Right hindlimb (tissue), 1 donor: ENCODE measurements around the gene BMP6.
A peak's percentile ranks its signal among the peaks of the same experiment; 100 is the strongest.

Experiments
- DNase-seq: peaks from one replicate; pipeline ENCODE4 v3.0.0-alpha.2; 2018

Gene BMP6

DNA sequence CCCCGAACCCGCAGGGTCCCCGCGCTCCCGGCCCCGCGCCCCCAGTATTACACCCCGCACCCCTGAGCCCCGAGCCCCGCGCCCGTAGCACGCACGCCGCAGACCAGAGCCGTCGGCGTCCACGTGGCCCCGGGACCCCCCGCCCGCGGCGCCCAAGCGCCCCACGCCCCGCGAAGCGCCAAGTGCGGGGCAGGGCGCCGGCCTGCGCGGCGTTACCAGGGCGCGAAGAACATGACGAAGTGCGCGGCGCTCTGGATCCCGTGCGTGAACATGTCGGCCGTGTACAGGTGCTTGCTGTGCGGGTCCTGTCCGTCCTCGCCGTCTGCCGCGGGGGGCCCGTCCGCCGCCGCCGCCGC, 184.4 kb downstream of the BMP6 start:
- no peak for DNase-seq

DNA sequence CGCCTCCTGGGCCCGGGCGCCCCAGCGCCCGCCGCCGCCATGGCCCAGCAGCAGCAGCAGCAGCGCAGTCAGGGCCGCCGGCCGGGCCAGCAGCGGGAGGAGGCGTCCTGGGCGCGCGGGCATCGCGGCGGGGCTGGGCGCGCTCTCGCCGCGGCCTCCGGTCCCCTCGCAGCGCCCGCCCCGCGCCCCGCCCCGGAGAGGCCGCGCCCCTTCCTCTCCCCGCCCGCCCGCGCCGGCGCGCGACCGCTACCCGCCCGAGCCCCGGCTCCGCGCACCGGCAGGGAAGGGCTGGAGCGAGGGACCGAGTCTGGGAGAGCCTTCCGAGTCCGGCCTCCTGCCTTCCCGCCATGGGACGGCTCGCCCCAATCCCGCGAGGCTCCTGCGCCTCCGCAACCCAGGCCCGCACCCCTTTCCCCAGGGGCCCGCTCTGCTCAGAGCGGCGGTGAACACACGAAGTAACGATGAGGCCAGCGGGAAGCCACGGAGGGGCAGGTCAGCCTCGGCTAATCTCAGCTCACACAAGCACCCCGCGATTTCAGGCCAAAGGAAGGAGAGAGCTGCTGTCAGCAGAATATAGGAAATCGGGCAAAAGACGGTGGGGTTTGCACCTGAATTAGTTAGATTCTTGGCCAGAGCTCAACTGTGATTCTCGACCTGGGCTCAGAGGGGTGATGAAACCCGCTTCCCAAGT, 184.9 kb downstream of the BMP6 start, which contains the start of gene TXNDC5:
Gene TXNDC5, minus strand, starts transcription at position 135 of the 691 bp plus-strand sequence. Its CDS starts 12 bp downstream, at position 123.
- peak; percentile 88 for DNase-seq

DNA sequence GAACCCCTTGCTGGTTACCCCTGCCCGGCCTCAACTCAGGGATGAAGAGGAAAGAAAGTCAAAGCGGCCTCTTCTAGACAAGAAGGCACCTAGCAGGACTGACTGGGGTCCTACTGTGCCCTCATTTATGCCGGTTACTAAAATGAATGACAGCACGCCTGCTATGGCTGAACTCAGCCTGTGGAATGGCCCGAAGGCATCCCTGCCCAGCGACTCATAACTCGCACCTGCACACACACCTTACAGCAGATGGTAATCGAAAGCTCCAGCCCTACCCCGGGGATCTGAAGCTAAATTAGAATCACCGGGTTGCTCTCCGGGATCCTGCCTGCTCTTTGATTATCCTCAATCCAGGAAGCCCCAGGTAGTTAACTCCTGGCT, 185.4 kb downstream of the BMP6 start:
- DNase-seq = no peak

DNA sequence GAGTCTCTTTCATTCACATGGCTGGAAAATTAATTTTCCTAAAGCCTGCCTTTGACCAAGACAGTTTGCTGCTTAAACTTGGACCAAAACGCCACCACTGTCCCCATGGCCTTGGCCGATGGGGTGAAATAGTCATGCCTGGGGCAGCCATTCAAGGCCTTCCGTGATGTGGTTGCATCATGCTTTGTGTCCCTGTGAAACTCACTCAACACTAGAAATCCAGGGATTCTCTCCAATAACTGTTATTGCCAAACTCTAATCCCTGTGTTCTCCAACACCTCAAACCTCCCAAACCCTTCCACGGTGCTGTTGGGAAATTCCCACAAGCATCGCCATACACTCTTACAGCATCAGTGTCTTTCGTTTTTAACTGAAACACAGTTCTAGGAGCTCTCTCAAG, 186.1 kb downstream of the BMP6 start:
- DNase-seq = no peak

DNA sequence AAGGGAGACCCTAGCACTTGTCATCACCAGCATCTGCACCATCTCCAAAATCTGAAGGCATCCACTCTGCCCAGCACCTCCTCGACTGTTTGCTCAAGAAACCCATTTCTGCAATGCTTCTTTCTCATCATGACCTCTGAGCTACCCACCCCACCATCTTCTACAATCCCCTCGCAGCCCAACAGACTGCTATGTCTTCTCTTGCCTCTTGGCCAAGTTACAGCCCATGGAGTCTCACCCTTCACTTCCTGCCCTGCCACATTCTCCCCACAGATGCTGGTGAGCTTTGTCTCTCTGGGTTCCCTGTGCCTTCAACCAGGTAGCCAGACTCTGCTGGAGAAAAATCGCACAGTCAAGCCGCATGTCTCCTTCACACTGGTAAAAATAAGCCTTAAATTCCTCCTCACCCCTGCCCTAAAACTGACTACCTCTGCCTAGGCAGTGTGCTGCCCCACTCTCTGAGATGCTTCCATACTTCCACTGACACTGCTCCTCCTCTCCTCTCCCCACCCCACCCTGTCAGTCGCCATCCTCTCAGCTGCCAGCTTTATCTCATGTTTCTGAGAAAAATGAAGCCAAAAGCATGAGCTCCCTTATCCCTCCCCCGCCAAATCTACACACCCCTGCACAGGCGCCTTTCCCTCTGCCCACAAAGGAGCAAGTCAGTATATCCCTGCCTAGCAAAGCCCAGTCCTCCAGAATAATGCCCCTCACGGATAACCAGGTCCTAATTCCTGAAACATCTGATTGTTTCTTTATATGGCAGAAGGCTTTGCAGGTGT, 187.0 kb downstream of the BMP6 start:
- DNase-seq = no peak

DNA sequence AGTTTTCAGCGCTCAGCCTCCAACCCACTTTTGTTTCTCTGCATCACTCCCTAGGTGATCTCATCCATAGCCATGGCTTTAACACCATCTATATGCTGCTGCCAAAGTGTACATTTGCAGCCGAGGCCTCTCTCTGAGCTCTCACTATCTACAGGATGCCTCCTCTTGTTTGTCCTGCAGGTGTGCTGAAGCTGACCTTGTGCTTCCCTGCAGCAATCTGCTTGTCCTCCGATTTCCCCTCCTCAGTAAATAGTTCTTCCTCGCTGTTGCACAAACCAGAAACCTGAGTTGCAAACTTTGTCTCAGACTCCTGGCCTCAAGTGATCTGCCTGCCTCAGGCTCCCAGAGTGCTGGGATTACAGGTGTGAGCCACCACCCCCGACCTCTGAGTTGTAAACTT, 188.4 kb downstream of the BMP6 start:
- no peak for DNase-seq

DNA sequence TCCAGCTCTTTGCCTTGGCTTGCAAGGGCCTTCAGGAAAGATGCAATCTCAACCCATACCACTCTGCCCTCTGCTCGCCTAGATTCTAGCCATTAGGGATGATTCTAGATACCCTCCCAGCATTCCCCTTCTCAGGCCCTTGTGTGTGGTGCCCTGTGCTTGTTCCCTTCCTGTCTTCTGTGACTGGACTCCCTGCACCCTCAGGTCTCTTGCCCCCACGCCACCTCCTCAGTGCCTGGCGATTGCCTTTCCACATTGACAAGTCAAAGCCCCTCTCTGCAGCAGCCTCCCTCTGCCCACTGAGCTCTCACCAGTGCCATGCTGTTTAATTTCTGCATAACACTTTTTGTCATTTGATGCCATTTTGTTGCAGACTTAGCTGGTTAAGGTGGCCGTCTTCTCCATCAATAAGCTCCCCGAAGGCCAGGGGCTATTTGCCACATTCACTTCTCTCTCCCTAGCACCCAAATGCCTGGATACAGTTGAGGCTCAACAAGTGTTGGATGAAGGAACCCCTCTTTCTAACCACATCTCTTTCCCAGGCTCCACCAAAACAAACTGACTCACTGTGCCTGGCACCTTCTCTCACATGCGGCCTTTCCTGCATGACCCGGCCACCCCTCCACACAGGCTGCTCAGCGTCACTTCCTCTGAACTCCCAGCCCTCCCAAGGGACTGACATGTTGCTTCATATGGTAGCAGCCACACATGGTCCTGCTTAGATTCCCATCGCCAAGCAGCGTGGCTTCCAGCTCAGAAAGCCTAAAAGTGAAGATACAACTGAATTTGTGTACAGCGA, 189.3 kb downstream of the BMP6 start:
- no peak for DNase-seq

DNA sequence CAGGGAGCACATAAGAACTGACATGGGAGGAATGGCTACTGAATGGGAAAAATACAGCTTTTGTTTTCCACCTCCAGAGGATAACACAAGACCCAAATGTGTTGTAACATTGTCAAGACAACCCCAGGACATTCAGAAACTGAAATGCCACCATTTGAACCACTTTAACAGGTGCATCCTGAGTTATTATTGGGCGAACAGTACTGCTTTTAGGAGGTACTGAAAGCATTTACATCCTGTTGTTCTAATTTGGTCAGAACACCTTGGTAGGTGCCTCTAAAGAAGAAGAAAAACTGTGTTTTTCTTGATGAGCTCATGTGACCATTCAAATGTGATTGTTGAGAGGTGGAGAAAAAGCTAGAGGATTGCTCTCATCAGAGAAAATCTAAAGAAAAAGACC, 191.1 kb downstream of the BMP6 start:
- DNase-seq = no peak

DNA sequence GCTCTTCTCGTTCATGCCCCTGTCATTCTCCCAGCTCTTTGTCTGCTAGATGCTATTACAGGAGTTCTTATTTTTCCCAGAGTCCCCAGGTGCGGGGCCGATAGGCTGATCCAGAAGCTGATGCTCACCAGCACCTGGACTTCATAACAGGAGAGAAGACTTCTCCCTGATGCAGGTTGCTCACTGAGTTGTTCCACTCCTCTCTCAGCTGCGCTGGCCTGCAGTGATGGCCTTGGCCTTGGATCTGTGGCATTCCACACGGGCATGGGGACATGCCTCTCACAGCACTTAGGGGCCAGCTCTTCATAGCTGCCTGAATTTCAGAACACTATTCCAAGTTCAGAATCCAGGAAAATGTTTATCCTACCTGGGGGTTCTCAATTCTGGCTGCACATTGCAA, 191.8 kb downstream of the BMP6 start:
- DNase-seq = no peak

DNA sequence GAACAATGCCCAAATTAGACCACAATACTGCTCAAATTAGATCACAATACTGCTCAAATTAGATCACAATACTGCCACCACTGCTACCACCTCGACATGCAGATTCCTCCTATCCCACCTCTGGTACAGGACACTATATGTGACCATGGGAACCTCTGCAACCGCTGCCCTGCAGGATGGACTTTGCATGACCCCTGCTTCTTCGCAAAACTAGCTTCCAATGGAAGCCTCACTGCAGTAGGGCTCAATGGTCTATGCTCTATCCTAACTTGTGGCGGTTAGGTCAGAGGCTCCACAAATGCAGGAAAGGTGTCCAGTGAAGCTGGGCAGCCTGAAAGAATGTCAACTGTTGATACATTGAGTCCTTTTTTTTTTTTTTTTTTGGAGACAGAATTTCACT, 192.5 kb downstream of the BMP6 start:
- DNase-seq = no peak

DNA sequence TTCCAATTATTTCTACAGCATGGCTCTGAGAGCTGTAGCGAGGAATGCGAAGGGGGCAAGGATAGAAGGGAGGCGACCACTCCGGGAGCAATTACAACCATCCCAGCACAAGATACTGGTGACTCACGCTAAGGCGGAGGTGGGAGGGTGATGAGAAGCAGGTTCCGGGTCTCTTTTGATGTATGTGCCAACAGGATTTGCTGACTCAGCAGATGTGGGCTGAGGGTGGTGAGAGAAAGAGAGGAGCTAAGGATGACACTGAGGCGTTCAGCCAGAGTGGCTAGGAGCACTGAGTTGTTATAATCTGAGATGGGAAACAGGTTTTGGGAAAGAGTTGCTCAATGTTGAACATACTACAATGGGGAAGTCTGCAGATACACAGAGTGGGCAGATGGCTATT, 194.0 kb downstream of the BMP6 start:
- DNase-seq = no peak

DNA sequence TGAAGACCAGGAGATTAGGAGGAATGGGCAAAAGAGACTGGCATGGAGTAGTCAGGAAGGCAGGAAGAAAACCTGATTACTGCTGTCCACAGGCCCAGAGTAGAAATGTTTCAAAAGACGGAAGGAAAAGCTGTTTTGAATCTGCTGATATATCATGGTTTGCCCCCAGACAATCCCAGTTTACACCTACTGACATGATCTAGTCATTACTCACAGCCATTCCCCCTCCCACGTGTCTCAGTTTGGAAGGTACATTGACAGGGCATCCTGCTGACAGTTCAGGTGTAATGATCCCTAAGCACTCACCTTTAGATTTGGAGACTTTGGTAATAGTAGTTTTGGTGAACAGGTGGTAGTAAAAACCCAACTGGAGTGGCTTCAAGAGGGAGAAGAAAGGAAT, 194.5 kb downstream of the BMP6 start:
- no peak for DNase-seq

DNA sequence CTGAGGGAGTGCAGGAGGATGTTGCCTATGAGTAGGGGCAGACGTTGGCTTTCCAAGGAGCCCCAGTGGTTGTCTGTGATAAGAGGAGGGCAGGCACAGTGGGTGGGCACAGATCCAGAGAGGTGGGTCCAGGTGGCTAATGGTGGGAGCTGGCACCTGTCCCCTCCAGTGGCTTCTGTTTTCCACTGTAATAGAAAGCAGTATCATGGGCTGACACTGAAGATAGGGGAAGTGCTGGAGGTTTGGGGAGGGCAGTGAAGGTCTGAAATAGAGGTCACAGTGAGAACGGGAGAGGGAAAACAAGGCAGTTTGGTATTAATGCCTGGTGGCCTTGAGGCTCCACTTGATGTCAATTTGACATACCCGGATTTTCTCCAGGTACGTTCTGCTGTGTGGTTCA, 195.1 kb downstream of the BMP6 start:
- no peak for DNase-seq

DNA sequence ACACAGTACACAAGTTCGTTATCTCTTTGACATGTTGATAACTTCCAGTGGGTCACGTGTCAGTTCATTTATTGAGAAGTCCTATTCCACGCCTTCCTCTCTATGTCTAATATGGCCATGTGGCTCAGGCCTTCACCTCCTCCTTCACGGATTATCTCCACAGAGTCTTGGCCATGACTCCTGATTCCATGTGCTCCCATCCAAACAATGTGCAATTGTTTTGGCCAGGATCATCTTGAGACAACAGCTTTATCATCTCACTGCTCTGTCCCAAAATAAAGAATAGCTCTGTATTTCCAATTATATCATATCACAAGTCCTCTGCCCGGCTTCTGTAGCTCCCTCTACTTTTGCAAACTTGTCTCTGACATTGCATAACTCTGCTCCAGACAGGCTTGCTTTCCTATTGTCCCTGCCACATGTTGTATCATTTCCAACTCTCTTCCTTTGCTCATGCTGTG, 195.8 kb downstream of the BMP6 start:
- no peak for DNase-seq

DNA sequence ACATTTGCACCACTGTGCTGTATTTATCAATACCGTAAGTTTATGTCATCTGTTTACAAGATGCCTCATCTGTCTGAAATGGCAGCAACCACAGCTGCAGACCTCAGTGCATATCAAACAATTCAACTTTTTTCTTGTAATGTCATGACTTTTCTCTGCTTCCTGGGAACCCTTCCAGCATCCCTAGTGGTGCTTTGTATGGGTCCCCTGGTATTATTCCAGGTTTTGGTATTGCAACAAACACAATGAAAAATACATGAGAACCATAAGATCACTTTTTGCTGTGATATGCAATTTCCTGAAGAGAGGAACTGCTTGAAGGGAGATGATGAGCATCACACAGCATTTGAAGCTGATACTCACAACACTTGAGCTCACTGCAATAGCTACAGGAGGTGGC, 196.7 kb downstream of the BMP6 start:
- no peak for DNase-seq

DNA sequence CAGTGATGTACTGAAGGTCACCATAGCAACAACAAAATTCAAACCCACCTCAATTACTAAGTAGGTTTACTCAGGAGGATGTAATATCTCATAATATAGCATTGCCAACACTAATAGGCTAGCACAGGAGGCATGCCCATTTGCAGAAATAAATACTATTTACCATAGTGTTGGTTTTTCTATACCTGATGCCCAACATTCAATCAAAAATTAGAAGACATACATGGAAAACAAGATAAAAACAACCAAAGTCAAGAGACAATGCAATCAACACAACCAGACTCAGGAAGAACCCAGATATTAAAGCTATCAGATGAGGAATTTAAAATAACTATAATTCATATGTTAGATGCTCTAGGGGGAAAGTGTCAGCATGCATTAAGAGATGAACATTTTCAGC, 199.0 kb downstream of the BMP6 start:
- DNase-seq = no peak
